ENCODE data around the gene CREB5.

CREB5 gene

GRCh38 chr7:28413011-28413410 is 693 bp downstream of the CREB5 start:
- no peak overlapping the region for H3K4me3 ChIP-seq (ENCODE audit: low read depth in 1 of 5, low read length in 5 of 5)
- H3K36me3 ChIP-seq (ENCODE audit: control insufficient read depth in 5 of 5, insufficient read depth in 5 of 5, low read length in 5 of 5), result no peaks in the 10 kb centered on the region
- H3K27ac ChIP-seq (ENCODE audit: low read depth, low read length), result no peak overlapping the region
- H3K9me3 ChIP-seq (ENCODE audit: control insufficient read depth in 5 of 5, low read length in 5 of 5), result no peaks in the 10 kb centered on the region
- peaks cover 0 to 29% (median 23%) of the 10 kb centered on the region in 5 donors for H3K4me1 ChIP-seq (ENCODE audit: control insufficient read depth in 5 of 5, insufficient read depth in 5 of 5, low read length in 5 of 5)
- H3K9ac ChIP-seq (ENCODE audit: low read length in 5 of 5), result no peak overlapping the region
- peaks cover 14 to 29% (median 21%) of the 10 kb centered on the region in 5 donors for H3K27me3 ChIP-seq (ENCODE audit: control insufficient read depth in 5 of 5, insufficient read depth in 4 of 5, low read length in 5 of 5)

- H3K9me3 ChIP-seq (ENCODE audit: control insufficient read depth in 5 of 5, low read length in 5 of 5), result no peaks in the 10 kb centered on the region
- H3K27me3 ChIP-seq (ENCODE audit: control insufficient read depth in 5 of 5, insufficient read depth in 4 of 5, low read length in 5 of 5), result peaks cover 16 to 29% (median 21%) of the 10 kb centered on the region in 5 donors
- H3K4me3 ChIP-seq (ENCODE audit: low read depth in 1 of 5, low read length in 5 of 5), result no peak overlapping the region
- peaks cover 0 to 22% (median 17%) of the 10 kb centered on the region in 5 donors for H3K4me1 ChIP-seq (ENCODE audit: control insufficient read depth in 5 of 5, insufficient read depth in 5 of 5, low read length in 5 of 5)
- no peaks in the 10 kb centered on the region for H3K36me3 ChIP-seq (ENCODE audit: control insufficient read depth in 5 of 5, insufficient read depth in 5 of 5, low read length in 5 of 5)
- H3K9ac ChIP-seq (ENCODE audit: low read length in 5 of 5), result no peak overlapping the region
- no peak overlapping the region for H3K27ac ChIP-seq (ENCODE audit: low read depth, low read length)
These were observed 2.1 kb downstream of the CREB5 start for GRCh38 chr7:28414453-28414852.

GRCh38 chr7:28417321-28417940 is 5.1 kb downstream of the CREB5 start:
- Histone ChIP-seq H3K4me3 (ENCODE audit: low read depth in 1 of 5, low read length in 5 of 5) (no peak overlapping the region), H3K4me1 (ENCODE audit: control insufficient read depth in 5 of 5, insufficient read depth in 5 of 5, low read length in 5 of 5) (peaks cover 0 to 9% (median 0%) of the 10 kb centered on the region in 5 donors), H3K27ac (ENCODE audit: low read depth, low read length) (no peak overlapping the region), H3K36me3 (ENCODE audit: control insufficient read depth in 5 of 5, insufficient read depth in 5 of 5, low read length in 5 of 5) (no peaks in the 10 kb centered on the region), H3K27me3 (ENCODE audit: control insufficient read depth in 5 of 5, insufficient read depth in 4 of 5, low read length in 5 of 5) (peaks cover under 1 to 10% (median 4%) of the 10 kb centered on the region in 5 donors), H3K9me3 (ENCODE audit: control insufficient read depth in 5 of 5, low read length in 5 of 5) (no peaks in the 10 kb centered on the region), H3K9ac (ENCODE audit: low read length in 5 of 5) (no peak overlapping the region)

GRCh38 chr7:28418311-28418710 is 6.0 kb downstream of the CREB5 start:
- H3K36me3 ChIP-seq (ENCODE audit: control insufficient read depth in 5 of 5, insufficient read depth in 5 of 5, low read length in 5 of 5), result no peaks in the 10 kb centered on the region
- H3K4me3 ChIP-seq (ENCODE audit: low read depth in 1 of 5, low read length in 5 of 5), result no peak overlapping the region
- H3K4me1 ChIP-seq (ENCODE audit: control insufficient read depth in 5 of 5, insufficient read depth in 5 of 5, low read length in 5 of 5), result peaks cover 0 to 9% (median 0%) of the 10 kb centered on the region in 5 donors
- H3K9ac ChIP-seq (ENCODE audit: low read length in 5 of 5), result no peak overlapping the region
- H3K27me3 ChIP-seq (ENCODE audit: control insufficient read depth in 5 of 5, insufficient read depth in 4 of 5, low read length in 5 of 5), result peaks cover 0 to 7% (median 4%) of the 10 kb centered on the region in 5 donors
- H3K27ac ChIP-seq (ENCODE audit: low read depth, low read length), result no peak overlapping the region
- H3K9me3 ChIP-seq (ENCODE audit: control insufficient read depth in 5 of 5, low read length in 5 of 5), result no peaks in the 10 kb centered on the region

GRCh38 chr7:28418966-28419365 is 6.6 kb downstream of the CREB5 start:
- Histone ChIP-seq H3K27me3 (ENCODE audit: control insufficient read depth in 5 of 5, insufficient read depth in 4 of 5, low read length in 5 of 5) (peaks cover 0 to 10% (median 9%) of the 10 kb centered on the region in 5 donors), H3K4me3 (ENCODE audit: low read depth in 1 of 5, low read length in 5 of 5) (no peak overlapping the region), H3K36me3 (ENCODE audit: control insufficient read depth in 5 of 5, insufficient read depth in 5 of 5, low read length in 5 of 5) (no peaks in the 10 kb centered on the region), H3K4me1 (ENCODE audit: control insufficient read depth in 5 of 5, insufficient read depth in 5 of 5, low read length in 5 of 5) (peaks cover 0 to 9% (median 0%) of the 10 kb centered on the region in 5 donors), H3K9me3 (ENCODE audit: control insufficient read depth in 5 of 5, low read length in 5 of 5) (no peaks in the 10 kb centered on the region), H3K27ac (ENCODE audit: low read depth, low read length) (no peak overlapping the region), H3K9ac (ENCODE audit: low read length in 5 of 5) (no peak overlapping the region)

- Histone ChIP-seq H3K27me3 (ENCODE audit: control insufficient read depth in 5 of 5, insufficient read depth in 4 of 5, low read length in 5 of 5) (peaks cover 0 to 10% (median 9%) of the 10 kb centered on the region in 5 donors), H3K27ac (ENCODE audit: low read depth, low read length) (no peak overlapping the region), H3K9ac (ENCODE audit: low read length in 5 of 5) (no peak overlapping the region)
These were observed 7.4 kb downstream of the CREB5 start for GRCh38 chr7:28419716-28420115.

GRCh38 chr7:28423112-28423511 is 10.8 kb downstream of the CREB5 start:
- Histone ChIP-seq H3K4me1 (ENCODE audit: control insufficient read depth in 5 of 5, insufficient read depth in 5 of 5, low read length in 5 of 5) (peaks cover 0 to 9% (median 0%) of the 10 kb centered on the region in 5 donors), H3K27ac (ENCODE audit: low read depth, low read length) (no peak overlapping the region), H3K36me3 (ENCODE audit: control insufficient read depth in 5 of 5, insufficient read depth in 5 of 5, low read length in 5 of 5) (no peaks in the 10 kb centered on the region), H3K4me3 (ENCODE audit: low read depth in 1 of 5, low read length in 5 of 5) (no peak overlapping the region), H3K27me3 (ENCODE audit: control insufficient read depth in 5 of 5, insufficient read depth in 4 of 5, low read length in 5 of 5) (peaks cover 0 to 9% (median 5%) of the 10 kb centered on the region in 5 donors), H3K9ac (ENCODE audit: low read length in 5 of 5) (no peak overlapping the region), H3K9me3 (ENCODE audit: control insufficient read depth in 5 of 5, low read length in 5 of 5) (no peaks in the 10 kb centered on the region)

More at GRCh38 chr7:28419716-28420115, 7.4 kb downstream of the CREB5 start:
- Histone ChIP-seq H3K4me1 (ENCODE audit: control insufficient read depth in 5 of 5, insufficient read depth in 5 of 5, low read length in 5 of 5) (peaks cover 0 to 9% (median 0%) of the 10 kb centered on the region in 5 donors), H3K4me3 (ENCODE audit: low read depth in 1 of 5, low read length in 5 of 5) (no peak overlapping the region), H3K36me3 (ENCODE audit: control insufficient read depth in 5 of 5, insufficient read depth in 5 of 5, low read length in 5 of 5) (no peaks in the 10 kb centered on the region), H3K9me3 (ENCODE audit: control insufficient read depth in 5 of 5, low read length in 5 of 5) (no peaks in the 10 kb centered on the region)

GRCh38 chr7:28423918-28424514 is 11.7 kb downstream of the CREB5 start:
- H3K9me3 ChIP-seq (ENCODE audit: control insufficient read depth in 5 of 5, low read length in 5 of 5), result no peaks in the 10 kb centered on the region
- H3K27ac ChIP-seq (ENCODE audit: low read depth, low read length), result no peak overlapping the region
- H3K4me3 ChIP-seq (ENCODE audit: low read depth in 1 of 5, low read length in 5 of 5), result no peak overlapping the region
- H3K4me1 ChIP-seq (ENCODE audit: control insufficient read depth in 5 of 5, insufficient read depth in 5 of 5, low read length in 5 of 5), result peaks cover 0 to 5% (median 0%) of the 10 kb centered on the region in 5 donors
- peaks cover 0 to 8% (median 5%) of the 10 kb centered on the region in 5 donors for H3K27me3 ChIP-seq (ENCODE audit: control insufficient read depth in 5 of 5, insufficient read depth in 4 of 5, low read length in 5 of 5)
- H3K36me3 ChIP-seq (ENCODE audit: control insufficient read depth in 5 of 5, insufficient read depth in 5 of 5, low read length in 5 of 5), result no peaks in the 10 kb centered on the region
- H3K9ac ChIP-seq (ENCODE audit: low read length in 5 of 5), result no peak overlapping the region

- H3K4me3 ChIP-seq (ENCODE audit: low read depth in 1 of 5, low read length in 5 of 5), result no peak overlapping the region
- peaks cover 0 to 6% (median 5%) of the 10 kb centered on the region in 5 donors for H3K27me3 ChIP-seq (ENCODE audit: control insufficient read depth in 5 of 5, insufficient read depth in 4 of 5, low read length in 5 of 5)
- H3K4me1 ChIP-seq (ENCODE audit: control insufficient read depth in 5 of 5, insufficient read depth in 5 of 5, low read length in 5 of 5), result no peaks in the 10 kb centered on the region
- no peak overlapping the region for H3K27ac ChIP-seq (ENCODE audit: low read depth, low read length)
- H3K9ac ChIP-seq (ENCODE audit: low read length in 5 of 5), result no peak overlapping the region
- H3K36me3 ChIP-seq (ENCODE audit: control insufficient read depth in 5 of 5, insufficient read depth in 5 of 5, low read length in 5 of 5), result no peaks in the 10 kb centered on the region
- no peaks in the 10 kb centered on the region for H3K9me3 ChIP-seq (ENCODE audit: control insufficient read depth in 5 of 5, low read length in 5 of 5)
These were observed 13.2 kb downstream of the CREB5 start for GRCh38 chr7:28425496-28425895.

GRCh38 chr7:28427236-28427635 is 14.9 kb downstream of the CREB5 start:
- Histone ChIP-seq H3K9me3 (ENCODE audit: control insufficient read depth in 5 of 5, low read length in 5 of 5) (no peaks in the 10 kb centered on the region), H3K27me3 (ENCODE audit: control insufficient read depth in 5 of 5, insufficient read depth in 4 of 5, low read length in 5 of 5) (peaks cover 0 to 6% (median 5%) of the 10 kb centered on the region in 5 donors), H3K4me1 (ENCODE audit: control insufficient read depth in 5 of 5, insufficient read depth in 5 of 5, low read length in 5 of 5) (peaks cover 0 to 6% (median 0%) of the 10 kb centered on the region in 5 donors), H3K36me3 (ENCODE audit: control insufficient read depth in 5 of 5, insufficient read depth in 5 of 5, low read length in 5 of 5) (no peaks in the 10 kb centered on the region), H3K9ac (ENCODE audit: low read length in 5 of 5) (no peak overlapping the region), H3K27ac (ENCODE audit: low read depth, low read length) (no peak overlapping the region), H3K4me3 (ENCODE audit: low read depth in 1 of 5, low read length in 5 of 5) (no peak overlapping the region)

Data from subcutaneous abdominal adipose tissue (tissue), 5 donors.